KMS-11 (cell line): ENCODE results near the gene TMTC1.

Experiments
- H2AFZ ChIP-seq: fragments of 200-600 bp; sonication (generic); 2 replicates; pipeline ENCODE4 v1.6.1; 2016; ENCODE audit warnings: antibody characterized with exemption, mixed run types, low read depth
- H3K27ac ChIP-seq: fragments of 200-600 bp; sonication (generic); 2 replicates; pipeline ENCODE4 v1.6.1; 2016; ENCODE audit warnings: mild to moderate bottlenecking, mixed run types
- H3K27me3 ChIP-seq: fragments of 200-600 bp; sonication (generic); 2 replicates; pipeline ENCODE4 v1.6.1; 2017; ENCODE audit warnings: mild to moderate bottlenecking, low read depth, mixed run types, moderate library complexity; ENCODE audit not compliant: insufficient read depth
- H3K36me3 ChIP-seq: fragments of 200-600 bp; sonication (generic); 2 replicates; pipeline ENCODE4 v1.6.1; 2017; ENCODE audit warnings: mild to moderate bottlenecking, mixed run types; ENCODE audit not compliant: insufficient read depth
- H3K4me1 ChIP-seq: fragments of 200-600 bp; sonication (generic); 2 replicates; pipeline ENCODE4 v1.6.1; 2016; ENCODE audit warnings: mild to moderate bottlenecking, low read depth, mixed run types; ENCODE audit not compliant: poor library complexity, severe bottlenecking
- H3K4me2 ChIP-seq: fragments of 200-600 bp; sonication (generic); 2 replicates; pipeline ENCODE4 v1.7.0; 2016; ENCODE audit warnings: mild to moderate bottlenecking, mixed run types
- H3K4me3 ChIP-seq: fragments of 200-600 bp; sonication (generic); IDR thresholded peaks from 2 replicates; pipeline ENCODE4 v1.6.1; 2017; ENCODE audit warnings: low read depth, low read length, mixed read lengths; ENCODE audit not compliant: insufficient read depth
- H3K79me2 ChIP-seq: fragments of 200-600 bp; sonication (generic); 2 replicates; pipeline ENCODE4 v1.6.1; 2016; ENCODE audit warnings: low read depth, mixed run types; ENCODE audit not compliant: insufficient read depth
- H3K9ac ChIP-seq: fragments of 200-600 bp; sonication (generic); 2 replicates; pipeline ENCODE4 v1.6.1; 2016; ENCODE audit warnings: mild to moderate bottlenecking, mixed run types
- H4K20me1 ChIP-seq: fragments of 200-600 bp; sonication (generic); 2 replicates; pipeline ENCODE4 v1.6.1; 2016; ENCODE audit warnings: mild to moderate bottlenecking, mixed run types; ENCODE audit not compliant: insufficient read depth
- TF ChIP-seq, protein P1 (sequence below): fragments of 200-600 bp; sonication (generic); conservative IDR thresholded peaks from 2 replicates; pipeline ENCODE4 v1.6.1; 2017; ENCODE audit warnings: low read depth, mild to moderate bottlenecking, antibody characterized with exemption, low read length, moderate library complexity, mixed read lengths

Gene TMTC1

GRCh38 chr12:29451888-29452287 lies 331.9 kb downstream of the TMTC1 start:
- H3K36me3 ChIP-seq, result no peaks in the 10 kb centered on the region
- H3K9ac ChIP-seq, result no peak overlapping the region
- no peak overlapping the region for H2AFZ ChIP-seq
- TF ChIP-seq, protein P1, sequence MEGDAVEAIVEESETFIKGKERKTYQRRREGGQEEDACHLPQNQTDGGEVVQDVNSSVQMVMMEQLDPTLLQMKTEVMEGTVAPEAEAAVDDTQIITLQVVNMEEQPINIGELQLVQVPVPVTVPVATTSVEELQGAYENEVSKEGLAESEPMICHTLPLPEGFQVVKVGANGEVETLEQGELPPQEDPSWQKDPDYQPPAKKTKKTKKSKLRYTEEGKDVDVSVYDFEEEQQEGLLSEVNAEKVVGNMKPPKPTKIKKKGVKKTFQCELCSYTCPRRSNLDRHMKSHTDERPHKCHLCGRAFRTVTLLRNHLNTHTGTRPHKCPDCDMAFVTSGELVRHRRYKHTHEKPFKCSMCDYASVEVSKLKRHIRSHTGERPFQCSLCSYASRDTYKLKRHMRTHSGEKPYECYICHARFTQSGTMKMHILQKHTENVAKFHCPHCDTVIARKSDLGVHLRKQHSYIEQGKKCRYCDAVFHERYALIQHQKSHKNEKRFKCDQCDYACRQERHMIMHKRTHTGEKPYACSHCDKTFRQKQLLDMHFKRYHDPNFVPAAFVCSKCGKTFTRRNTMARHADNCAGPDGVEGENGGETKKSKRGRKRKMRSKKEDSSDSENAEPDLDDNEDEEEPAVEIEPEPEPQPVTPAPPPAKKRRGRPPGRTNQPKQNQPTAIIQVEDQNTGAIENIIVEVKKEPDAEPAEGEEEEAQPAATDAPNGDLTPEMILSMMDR, result no peak
- H3K4me1 ChIP-seq, result no peaks in the 10 kb centered on the region
- H3K79me2 ChIP-seq, result no peaks in the 10 kb centered on the region
- H4K20me1 ChIP-seq, result no peaks in the 10 kb centered on the region
- no peak overlapping the region for H3K27ac ChIP-seq
- H3K4me2 ChIP-seq, result no peak overlapping the region
- H3K4me3 ChIP-seq, result no peak overlapping the region
- H3K27me3 ChIP-seq, result no peaks in the 10 kb centered on the region
